ENCODE measurements around the gene IRGQ. TPM values are rescaled to one million over a fixed set of nuclear protein-coding genes. Genes with fewer than 3 reads are reported as not detected.
"Not testable (repeated sequence)": the region's sequence is repeated elsewhere in the genome, so short reads cannot be mapped to it uniquely, and the experiment has no call there.

Gene IRGQ
- total RNA-seq, 2 experiments from 2014 or later = 12.4 to 13.9 TPM

DNA sequence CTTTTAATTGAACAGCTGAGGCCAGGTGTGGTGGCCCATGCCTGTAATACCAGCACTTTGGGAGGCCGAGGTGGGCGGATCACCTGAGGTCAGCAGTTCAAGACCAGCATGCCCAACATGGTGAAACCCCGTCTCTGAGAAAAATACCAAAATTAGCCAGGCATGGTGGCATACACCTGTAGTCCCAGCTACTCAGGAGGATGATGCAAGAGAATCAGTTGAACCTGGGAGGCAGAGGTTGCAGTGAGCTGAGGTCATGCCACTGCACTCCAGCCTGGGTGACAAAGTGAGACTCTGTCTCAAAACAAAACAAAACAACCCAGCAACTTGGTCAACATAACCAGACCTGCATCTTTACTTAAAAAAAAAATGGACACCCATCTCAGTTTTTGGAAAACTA lies 8.9 kb downstream of the IRGQ start:
- H3K4me3 Mint-ChIP-seq; POLR2A ChIA-PET; DNase-seq; H3K9me3 Mint-ChIP-seq; H3K27me3 Mint-ChIP-seq; ATAC-seq (ENCODE audit: low read depth); H3K27ac Mint-ChIP-seq: not testable (repeated sequence)
- Mint-ChIP-seq H3K36me3 (peaks cover 27% of the 10 kb centered on the region), H3K4me1 (peaks cover 22% of the 10 kb centered on the region)

DNA sequence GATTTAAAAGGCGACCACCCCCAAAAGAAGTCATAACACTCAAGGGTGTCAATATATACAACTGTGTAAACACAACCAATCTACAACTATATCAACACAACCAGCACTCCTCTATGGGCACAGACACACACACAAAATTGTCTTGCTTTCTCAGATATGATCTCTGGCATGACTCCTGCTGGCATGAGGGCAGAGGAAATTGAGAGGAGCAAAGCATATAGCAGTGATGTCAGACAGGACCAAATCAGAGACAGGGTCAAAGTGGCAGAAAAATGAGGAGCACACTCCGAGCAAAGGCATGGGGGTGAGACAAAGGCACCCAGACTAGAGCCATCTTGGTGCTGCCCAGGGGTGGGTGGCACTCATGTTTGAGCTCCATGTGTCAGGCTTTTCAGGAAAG lies 9.6 kb downstream of the IRGQ start:
- Mint-ChIP-seq H3K4me3 (no peak overlapping the region), H3K36me3 (peaks cover 27% of the 10 kb centered on the region), H3K9me3 (no peaks in the 10 kb centered on the region), H3K27ac (peak overlapping the region; percentile 32), H3K27me3 (no peaks in the 10 kb centered on the region), H3K4me1 (peaks cover 27% of the 10 kb centered on the region)
- no peak for DNase-seq
- POLR2A ChIA-PET = no interaction called here
- no peak for ATAC-seq (ENCODE audit: low read depth)

DNA sequence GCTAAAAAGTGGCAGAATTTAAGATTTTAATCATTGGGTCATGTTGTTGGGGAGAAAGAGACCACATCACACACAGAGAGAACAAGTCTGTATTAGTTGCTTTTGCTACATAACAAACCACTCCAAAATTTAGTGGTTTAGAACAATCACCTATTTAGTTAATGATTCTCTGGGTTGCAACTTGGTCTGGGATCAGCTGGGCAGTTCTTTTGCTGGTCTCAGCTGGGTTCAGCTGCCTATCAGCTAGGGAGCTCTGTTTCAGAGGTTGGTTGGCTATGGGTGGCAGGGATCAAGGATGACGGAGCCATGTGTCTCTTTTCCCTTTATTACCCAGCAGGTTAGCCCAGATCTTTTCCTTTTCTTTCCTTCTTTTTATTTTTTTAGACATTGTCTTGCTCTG lies 11.4 kb downstream of the IRGQ start:
- Mint-ChIP-seq H3K27me3 (no peaks in the 10 kb centered on the region), H3K4me3 (no peak overlapping the region), H3K36me3 (peaks cover 26% of the 10 kb centered on the region), H3K27ac (peak overlapping the region; percentile 88), H3K9me3 (no peaks in the 10 kb centered on the region), H3K4me1 (peaks cover 25% of the 10 kb centered on the region)
- ATAC-seq (ENCODE audit: low read depth) = no peak
- DNase-seq = no peak
- POLR2A ChIA-PET = interaction anchor here (0.6 to 1.0 kb wide), 2 partner anchors 10 to 56 kb away, joined by 4 to 7 read pairs; no protein-coding TSS in a partner anchor

DNA sequence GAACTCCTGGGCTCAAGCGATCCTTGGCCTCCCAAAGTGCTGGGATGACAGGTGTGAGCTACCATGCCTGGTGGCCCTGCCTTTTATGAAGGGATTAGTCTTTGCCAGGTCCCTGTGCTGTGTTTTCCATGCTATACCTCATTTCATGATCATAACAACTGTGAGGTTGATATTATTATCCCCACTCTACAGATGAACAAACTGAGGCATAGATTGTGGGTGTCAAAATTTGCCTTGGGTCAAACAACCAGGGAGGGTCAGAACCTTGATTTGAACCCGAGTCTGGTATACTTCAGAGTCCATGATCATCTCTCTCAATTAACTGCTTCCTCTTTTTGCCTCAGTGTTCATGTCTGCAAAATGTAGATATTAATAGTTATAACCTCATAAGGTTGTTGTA lies 13.4 kb downstream of the IRGQ start:
- Mint-ChIP-seq H3K4me1 (peaks cover 28% of the 10 kb centered on the region), H3K27me3 (no peaks in the 10 kb centered on the region), H3K36me3 (peaks cover 26% of the 10 kb centered on the region), H3K4me3 (no peak overlapping the region), H3K9me3 (no peaks in the 10 kb centered on the region), H3K27ac (no peak overlapping the region)
- ATAC-seq (ENCODE audit: low read depth) = no peak
- DNase-seq = no peak
- POLR2A ChIA-PET = interaction anchor here (0.7 kb wide), 1 partner anchor 50 kb away, joined by 3 read pairs; the partner anchor contains the start of gene ZNF575

DNA sequence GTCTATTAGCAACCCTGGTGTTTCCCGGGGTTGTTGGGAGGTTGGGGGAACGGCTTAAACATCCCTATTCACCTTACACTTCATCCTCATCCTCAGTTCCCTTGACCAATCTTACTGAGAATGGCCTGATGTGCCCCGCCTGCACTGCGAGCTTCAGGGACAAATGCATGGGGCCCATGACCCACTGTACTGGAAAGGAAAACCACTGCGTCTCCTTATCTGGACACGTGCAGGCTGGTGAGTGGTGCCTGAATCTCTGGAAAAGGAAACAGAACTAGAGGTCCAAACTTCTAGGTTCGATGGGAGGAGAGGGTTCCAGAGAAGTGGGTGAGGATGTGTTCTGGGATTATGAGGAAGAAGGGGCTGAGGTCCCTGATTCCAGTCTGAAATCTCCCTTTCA lies 14.5 kb downstream of the IRGQ start:
- H3K27me3 Mint-ChIP-seq = no peaks in the 10 kb centered on the region
- H3K9me3 Mint-ChIP-seq = no peaks in the 10 kb centered on the region
- H3K36me3 Mint-ChIP-seq = peaks cover 26% of the 10 kb centered on the region
- ATAC-seq (ENCODE audit: low read depth) (no peak), DNase-seq (no peak)
- peaks cover 30% of the 10 kb centered on the region for H3K4me1 Mint-ChIP-seq
- H3K27ac Mint-ChIP-seq = peak overlapping the region; percentile 96
- POLR2A ChIA-PET = interaction anchor here (1.0 kb wide), 1 partner anchor 38 kb away, joined by 3 read pairs; no protein-coding TSS in a partner anchor
- peak overlapping the region; percentile 94 for H3K4me3 Mint-ChIP-seq

DNA sequence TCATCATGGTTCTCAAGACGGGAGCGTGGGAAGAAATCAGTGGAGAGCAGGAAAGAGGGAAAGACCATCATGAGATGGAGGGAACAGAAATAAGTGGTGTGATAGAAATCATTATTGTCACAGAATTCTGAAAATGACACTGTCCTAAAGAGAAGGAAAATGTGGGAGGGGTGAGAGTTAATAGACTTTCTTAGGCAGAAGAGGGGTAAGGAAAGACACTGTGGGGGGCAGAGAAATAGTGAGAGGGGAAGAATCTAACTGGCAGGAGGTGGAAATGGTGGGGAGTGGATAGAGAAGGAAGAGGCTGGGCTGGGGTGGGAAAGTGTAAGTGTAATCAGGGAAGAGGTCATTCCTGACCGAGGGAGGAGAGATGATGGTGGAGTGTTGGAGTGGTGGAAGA lies 17.1 kb downstream of the IRGQ start:
- no peaks in the 10 kb centered on the region for H3K27me3 Mint-ChIP-seq
- H3K27ac Mint-ChIP-seq = peak overlapping the region; percentile 35
- H3K4me3 Mint-ChIP-seq = peak overlapping the region; percentile 94
- DNase-seq = no peak
- ATAC-seq (ENCODE audit: low read depth) = no peak
- no peaks in the 10 kb centered on the region for H3K9me3 Mint-ChIP-seq
- peaks cover 31% of the 10 kb centered on the region for H3K4me1 Mint-ChIP-seq
- H3K36me3 Mint-ChIP-seq = peaks cover 10% of the 10 kb centered on the region
- POLR2A ChIA-PET = no interaction called here

DNA sequence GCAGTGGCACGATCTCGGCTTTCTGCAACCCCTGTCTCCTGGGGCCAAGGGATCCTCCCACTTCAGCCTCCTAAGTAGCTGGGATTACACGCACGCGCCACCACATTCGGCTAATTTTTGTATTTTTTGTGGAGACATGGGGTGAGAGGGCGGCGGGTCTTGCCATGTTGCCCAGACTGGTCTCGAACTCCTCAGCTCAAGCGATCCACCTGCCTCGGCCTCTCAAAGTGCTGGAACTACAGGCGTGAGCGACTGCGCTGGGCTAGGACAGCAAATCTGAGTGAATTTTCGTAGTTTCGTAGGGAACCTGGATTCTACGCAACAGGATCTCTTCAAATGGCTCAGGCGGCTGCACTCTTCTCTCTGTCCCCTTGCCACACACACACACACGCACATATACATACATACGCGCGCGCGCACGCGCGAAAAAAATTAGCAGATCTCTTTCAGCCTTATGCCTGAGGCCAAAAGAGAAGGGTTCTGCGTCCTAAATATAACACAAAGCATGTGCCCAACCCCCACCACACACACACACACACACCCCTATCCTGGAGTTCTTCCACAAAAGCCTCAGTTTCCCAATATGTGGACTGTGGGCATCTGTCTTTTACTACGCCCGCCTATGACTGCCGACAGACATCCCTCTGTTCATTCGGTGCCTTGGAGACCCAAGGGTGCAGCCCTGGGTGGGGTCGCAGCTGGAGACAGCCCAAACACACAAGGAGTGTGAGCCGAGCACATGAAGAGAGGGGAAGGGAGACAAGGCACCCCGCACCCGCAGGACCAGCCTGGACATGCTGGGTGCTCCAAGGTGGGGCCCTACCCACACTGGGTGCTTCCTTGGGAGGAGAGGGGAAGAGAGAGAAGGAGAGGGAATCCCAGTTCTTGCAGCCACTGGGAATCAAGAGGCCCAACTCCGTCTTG lies 19.7 kb downstream of the IRGQ start:
- peak overlapping the region; percentile 53 for H3K4me3 Mint-ChIP-seq
- ATAC-seq (ENCODE audit: low read depth) (no peak), DNase-seq (peak; percentile 36)
- peaks cover 10% of the 10 kb centered on the region for H3K36me3 Mint-ChIP-seq
- H3K27ac Mint-ChIP-seq = peak overlapping the region; percentile 52
- H3K27me3 Mint-ChIP-seq = no peaks in the 10 kb centered on the region
- H3K4me1 Mint-ChIP-seq = peaks cover 29% of the 10 kb centered on the region
- POLR2A ChIA-PET = interaction anchor here (1.2 to 3.1 kb wide), 2 partner anchors 20 kb away, joined by 5 to 45 read pairs; partner anchors contain the start of genes IRGQ and ZNF576
- H3K9me3 Mint-ChIP-seq = no peaks in the 10 kb centered on the region

DNA sequence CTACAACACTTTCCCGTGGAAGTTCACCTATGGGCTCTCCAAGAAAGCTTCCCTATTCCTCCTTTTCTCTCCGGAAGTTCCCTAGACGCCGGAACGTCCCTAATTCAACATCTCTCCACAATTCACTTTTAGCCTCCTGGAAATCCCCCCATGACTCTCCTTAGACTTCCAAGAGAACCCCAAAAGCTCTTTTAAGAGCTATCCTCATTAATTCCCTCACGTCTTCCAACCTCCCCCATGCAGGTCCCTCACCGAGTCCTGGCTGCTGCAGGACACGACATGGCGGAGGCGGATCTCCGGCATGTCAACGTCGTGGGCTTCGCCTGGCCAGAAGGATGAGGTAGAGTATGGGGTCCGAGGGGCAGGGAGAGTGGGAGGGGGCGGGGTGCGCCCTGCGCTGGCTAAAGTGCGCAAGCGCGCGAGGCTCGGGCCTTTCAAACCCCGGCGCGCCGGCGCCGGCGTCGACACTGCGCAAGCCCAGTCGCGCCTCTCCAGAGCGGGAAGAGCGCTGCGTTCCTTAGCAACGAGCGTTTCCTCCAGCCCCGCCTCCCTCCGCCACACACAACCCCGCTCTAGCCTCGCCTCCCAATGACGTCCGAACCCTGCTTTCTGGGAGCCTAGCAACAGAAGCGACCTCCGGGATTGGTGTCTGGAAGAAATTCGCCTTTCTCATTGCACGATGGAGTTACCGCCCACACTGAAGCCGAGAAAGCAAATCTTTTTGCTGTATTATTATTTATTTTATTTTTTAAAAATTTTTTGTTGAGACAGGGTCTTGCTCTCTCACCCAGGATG lies 20.6 kb downstream of the IRGQ start, which contains the start of the genes PINLYP and XRCC1:
PINLYP (plus strand) TSS at position 646 of the 795 bp plus-strand sequence. CDS start 1,391 bp downstream, outside the sequence.
XRCC1 (minus strand) TSS at position 372 of the 795 bp plus-strand sequence; CDS start at position 303, 69 bp downstream.
- H3K4me1 Mint-ChIP-seq = peaks cover 30% of the 10 kb centered on the region
- no peaks in the 10 kb centered on the region for H3K9me3 Mint-ChIP-seq
- no peaks in the 10 kb centered on the region for H3K27me3 Mint-ChIP-seq
- peak within 1 kb of the TSS; percentile 97 for H3K4me3 Mint-ChIP-seq
- H3K27ac Mint-ChIP-seq = peak within 1 kb of the TSS; percentile 92
- ATAC-seq (ENCODE audit: low read depth) (peak; percentile 97), DNase-seq (peak; percentile 91)
- peaks cover 10% of the 10 kb centered on the region for H3K36me3 Mint-ChIP-seq
- POLR2A ChIA-PET = interaction anchor here (1.2 to 3.1 kb wide), 4 partner anchors 10 to 21 kb away, joined by 3 to 45 read pairs (median 5); partner anchors contain the start of genes IRGQ and ZNF576

DNA sequence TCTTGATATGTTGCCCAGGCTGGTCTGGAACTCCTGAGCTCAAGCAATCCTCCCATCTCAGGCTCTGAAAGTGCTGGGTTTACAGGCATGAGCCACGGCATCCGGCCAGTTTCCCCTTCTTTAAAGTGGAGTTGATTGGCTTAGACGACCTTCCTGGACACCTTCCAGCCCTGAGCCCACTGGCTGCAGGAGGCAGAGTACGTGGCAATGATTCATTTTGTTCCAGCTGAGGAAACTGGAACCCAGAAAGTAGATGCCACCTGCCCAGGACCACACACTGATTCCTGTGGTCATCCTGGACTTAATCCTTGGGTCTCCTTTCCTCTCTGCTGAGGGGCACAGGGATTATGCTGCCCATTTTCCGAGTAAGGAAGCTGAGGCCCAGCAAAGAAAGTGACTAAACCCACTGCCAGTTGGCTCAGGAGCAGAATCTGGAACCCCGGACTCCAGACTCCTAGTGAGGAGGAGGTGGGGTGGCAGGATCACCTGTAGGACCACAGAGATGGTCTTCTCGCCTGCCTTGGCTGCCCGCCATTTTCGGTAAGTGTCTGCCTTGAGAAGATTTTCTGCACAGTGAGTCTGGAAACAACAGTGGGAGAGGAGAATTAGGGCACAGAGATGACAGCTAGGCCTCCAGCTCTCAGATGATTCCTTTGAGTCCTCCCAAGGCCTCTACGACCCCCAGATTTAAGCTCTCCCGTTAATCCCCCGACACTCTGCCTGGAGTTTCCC lies 21.3 kb downstream of the IRGQ start:
- H3K4me3 Mint-ChIP-seq = peak overlapping the region; percentile 97
- peak overlapping the region; percentile 92 for H3K27ac Mint-ChIP-seq
- H3K9me3 Mint-ChIP-seq = no peaks in the 10 kb centered on the region
- DNase-seq = no peak
- no peak for ATAC-seq (ENCODE audit: low read depth)
- peaks cover 7% of the 10 kb centered on the region for H3K36me3 Mint-ChIP-seq
- POLR2A ChIA-PET = interaction anchor here (1.2 to 3.1 kb wide), 4 partner anchors 10 to 21 kb away, joined by 3 to 45 read pairs (median 5); partner anchors contain the start of genes IRGQ and ZNF576
- H3K27me3 Mint-ChIP-seq = no peaks in the 10 kb centered on the region
- peaks cover 26% of the 10 kb centered on the region for H3K4me1 Mint-ChIP-seq

DNA sequence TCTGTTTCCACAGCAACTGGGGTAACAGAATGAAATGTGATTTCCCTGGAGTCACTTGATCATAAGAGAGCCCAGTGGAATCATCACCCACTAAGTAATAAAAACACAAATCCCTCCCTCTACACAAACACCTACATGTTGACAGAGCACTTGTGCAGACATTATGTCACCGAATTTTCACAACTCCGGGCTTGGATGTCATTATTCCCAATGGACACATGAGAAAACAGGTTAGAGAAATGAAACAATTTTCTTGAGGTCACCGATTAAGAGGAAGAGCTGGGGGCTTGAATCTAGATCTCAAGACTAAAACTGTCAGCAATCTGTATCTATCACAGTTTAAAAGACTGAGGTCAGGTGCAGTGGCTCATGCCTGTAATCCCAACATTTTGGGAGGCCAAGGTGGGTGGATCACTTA lies 23.8 kb downstream of the IRGQ start:
- DNase-seq (no peak), ATAC-seq (ENCODE audit: low read depth) (no peak)
- Mint-ChIP-seq H3K36me3 (peaks cover 4% of the 10 kb centered on the region), H3K9me3 (no peaks in the 10 kb centered on the region), H3K4me1 (peaks cover 20% of the 10 kb centered on the region), H3K27me3 (no peaks in the 10 kb centered on the region), H3K27ac (no peak overlapping the region), H3K4me3 (no peak overlapping the region)
- POLR2A ChIA-PET = interaction anchor here (1.7 kb wide), 1 partner anchor 11 kb away, joined by 4 read pairs; no protein-coding TSS in a partner anchor

DNA sequence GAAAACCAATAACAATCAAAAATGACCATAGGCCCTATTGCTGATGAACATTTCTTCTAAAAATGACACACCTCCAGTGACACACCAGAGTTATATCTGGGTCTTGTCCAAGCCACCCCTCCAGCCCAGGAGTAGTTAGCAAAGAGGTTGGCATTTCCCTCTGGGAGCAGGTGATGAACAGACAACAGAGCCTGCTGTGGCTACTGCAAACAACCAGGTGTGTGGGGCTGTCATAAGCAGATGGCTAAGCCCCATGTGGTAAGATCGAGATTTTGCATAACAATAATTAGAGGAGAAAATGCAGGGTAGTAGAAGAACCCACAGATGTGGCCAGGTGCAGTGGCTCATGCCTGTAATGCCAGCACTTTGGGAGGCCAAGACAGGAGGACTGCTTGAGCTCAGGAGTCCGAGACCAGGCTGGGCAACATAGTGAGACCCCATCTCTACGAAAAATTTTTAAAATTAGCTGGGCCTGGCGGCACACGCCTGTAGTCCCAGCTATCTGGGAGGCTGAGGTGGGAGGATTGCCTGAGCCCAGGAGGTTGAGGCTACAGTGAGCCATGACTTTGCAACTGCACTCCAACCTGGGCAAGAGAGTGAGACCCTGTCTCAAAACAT lies 25.7 kb downstream of the IRGQ start:
- Mint-ChIP-seq H3K9me3 (no peaks in the 10 kb centered on the region), H3K4me3 (no peak overlapping the region), H3K27me3 (no peaks in the 10 kb centered on the region), H3K4me1 (peaks cover 19% of the 10 kb centered on the region), H3K27ac (no peak overlapping the region), H3K36me3 (peaks cover 6% of the 10 kb centered on the region)
- POLR2A ChIA-PET = no interaction called here
- DNase-seq (no peak), ATAC-seq (ENCODE audit: low read depth) (no peak)

DNA sequence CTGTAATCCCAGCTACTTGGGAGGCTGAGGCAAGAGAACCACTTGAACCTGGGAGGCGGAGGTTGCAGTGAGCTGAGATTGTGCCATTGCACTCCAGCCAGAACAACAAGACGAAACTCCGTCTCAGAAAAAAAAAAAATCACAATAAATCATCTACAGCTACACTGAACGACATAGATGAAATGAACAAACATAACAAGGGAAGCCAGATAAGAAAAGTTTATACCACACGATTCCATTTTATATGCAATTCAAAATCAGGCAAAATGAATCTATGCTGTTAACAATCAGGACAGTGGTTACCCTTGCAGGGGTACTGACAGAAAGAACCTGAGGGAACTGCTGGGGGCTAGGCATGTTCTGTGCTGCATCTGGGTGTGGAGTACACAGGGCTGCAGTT lies 26.3 kb downstream of the IRGQ start:
- H3K27ac Mint-ChIP-seq = no peak overlapping the region
- no peak for ATAC-seq (ENCODE audit: low read depth)
- H3K36me3 Mint-ChIP-seq = peaks cover 3% of the 10 kb centered on the region
- H3K4me1 Mint-ChIP-seq = peaks cover 14% of the 10 kb centered on the region
- POLR2A ChIA-PET = no interaction called here
- H3K4me3 Mint-ChIP-seq = no peak overlapping the region
- H3K27me3 Mint-ChIP-seq = no peaks in the 10 kb centered on the region
- no peak for DNase-seq
- no peaks in the 10 kb centered on the region for H3K9me3 Mint-ChIP-seq
